ENCODE measurements around the gene IGFL2.

Gene IGFL2

DNA sequence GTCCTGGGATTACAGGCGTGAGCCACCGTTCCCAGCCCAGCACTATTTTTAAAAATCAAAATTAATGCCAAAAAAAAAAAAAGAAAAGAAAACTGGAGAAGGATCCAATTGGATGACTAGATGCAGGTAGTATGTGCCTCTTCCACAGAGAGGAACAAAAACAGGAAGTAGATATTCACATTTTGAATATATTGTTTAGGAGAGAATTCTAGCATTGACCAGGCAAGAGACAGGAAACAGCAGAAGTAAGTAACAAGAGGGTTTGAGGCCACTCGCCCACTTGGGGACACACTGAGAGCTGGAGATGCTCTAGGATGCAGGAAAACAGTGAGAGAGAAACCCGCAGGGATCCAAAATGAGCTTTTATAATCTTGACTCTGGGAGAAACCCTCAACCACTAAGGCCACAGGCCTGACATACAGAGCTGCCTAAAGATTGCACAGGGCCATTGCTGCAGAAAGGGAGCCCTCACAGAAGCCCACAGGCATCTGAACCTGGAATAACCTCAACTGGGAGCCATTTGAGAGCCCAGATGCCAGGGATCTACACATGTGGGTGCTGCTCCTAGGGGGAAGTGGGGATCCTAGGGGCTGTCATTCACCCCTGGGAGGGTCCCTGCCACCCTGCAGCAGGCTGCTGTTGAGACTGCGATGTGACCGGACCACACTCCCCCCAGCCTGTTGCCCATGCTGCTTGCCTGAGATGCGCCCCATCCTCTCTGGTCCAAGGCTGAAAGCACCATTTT lies 28.2 kb downstream of the IGFL2 start:
- peaks cover 3% of the 10 kb centered on the region for H3K9me3 ChIP-seq (ENCODE audit: insufficient read depth, low read depth, low read length)
- no peaks in the 10 kb centered on the region for H3K27me3 ChIP-seq (ENCODE audit: insufficient read depth, low read length)
- H2BK12ac ChIP-seq (ENCODE audit: low read length), result no peak overlapping the region
- H4K91ac ChIP-seq (ENCODE audit: low read depth, low read length), result no peak overlapping the region
- no peak overlapping the region for H3K23ac ChIP-seq (ENCODE audit: low read length)
- H3K36me3 ChIP-seq (ENCODE audit: control insufficient read depth in 1 of 2, insufficient read depth in 2 of 2, low read length in 2 of 2), result no peaks in the 10 kb centered on the region
- no peak overlapping the region for H4K8ac ChIP-seq (ENCODE audit: low read depth, low read length)
- no peak overlapping the region for H2AFZ ChIP-seq (ENCODE audit: insufficient read depth, low read length, poor library complexity)
- no CpG with 5 or more reads among the region's 7 CpGs for WGBS (ENCODE audit: extremely low coverage, insufficient coverage, insufficient read length)
- no peaks in the 10 kb centered on the region for H3K79me2 ChIP-seq (ENCODE audit: control insufficient read depth, insufficient read depth, low read length, poor library complexity)
- H3K9ac ChIP-seq (ENCODE audit: low read length), result no peak overlapping the region
- H3K14ac ChIP-seq (ENCODE audit: low read length), result no peak overlapping the region
- H3K18ac ChIP-seq (ENCODE audit: low read length), result no peak overlapping the region
- peaks cover 5% of the 10 kb centered on the region in 2 experiments for H3K4me1 ChIP-seq (ENCODE audit: control insufficient read depth in 1 of 2, insufficient read depth in 2 of 2, low read length in 2 of 2)
- H3K79me1 ChIP-seq (ENCODE audit: low read length), result no peaks in the 10 kb centered on the region
- no peak overlapping the region for H2AK5ac ChIP-seq (ENCODE audit: low read length)
- H3K4me2 ChIP-seq (ENCODE audit: low read length), result no peak overlapping the region
- no peak overlapping the region for H4K12ac ChIP-seq (ENCODE audit: low read depth, low read length)
- no peak overlapping the region for H3K27ac ChIP-seq (ENCODE audit: low read depth, low read length)
- DNase-seq, result no peak
- H2BK5ac ChIP-seq (ENCODE audit: low read depth, low read length, poor library complexity), result no peak overlapping the region
- no peak overlapping the region for H2BK120ac ChIP-seq (ENCODE audit: insufficient read depth, low read length, poor library complexity)
- no peak overlapping the region for H3K4me3 ChIP-seq (ENCODE audit: low read depth, low read length)
- H3K4ac ChIP-seq (ENCODE audit: low read depth, low read length), result no peak overlapping the region

DNA sequence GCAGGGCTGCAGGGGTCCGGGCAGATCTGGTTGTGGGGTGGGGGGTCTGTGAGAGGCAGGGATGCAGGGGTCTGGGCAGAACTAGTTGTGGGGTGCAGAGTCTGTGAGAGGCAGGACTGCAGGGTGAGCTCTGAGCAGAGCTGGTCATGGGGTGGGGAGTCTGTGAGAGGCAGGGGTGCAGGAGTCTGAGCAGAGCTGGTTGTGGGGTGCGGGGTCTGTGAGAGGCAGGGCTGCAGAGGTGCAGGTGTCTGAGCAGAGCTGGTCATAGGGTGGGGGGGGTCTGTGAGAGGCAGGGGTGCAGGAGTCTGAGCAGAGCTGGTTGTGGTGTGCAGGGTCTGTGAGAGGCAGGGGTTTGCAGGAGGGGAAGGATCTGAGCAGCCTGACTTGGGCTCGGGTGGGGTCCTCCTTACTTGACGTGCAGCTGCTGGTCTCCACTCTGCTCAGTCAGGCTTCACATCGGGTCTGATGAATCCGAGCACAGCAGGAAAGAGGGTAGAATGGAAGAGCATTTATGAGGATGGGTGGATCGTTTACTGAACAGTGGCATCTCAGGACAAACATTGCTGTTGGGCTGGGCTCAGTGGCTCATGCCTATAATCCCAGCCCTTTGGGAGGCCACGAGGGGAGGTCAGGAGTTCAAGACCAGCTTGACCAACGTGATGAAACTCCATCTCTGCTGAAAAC lies 31.2 kb downstream of the IGFL2 start:
- H4K8ac ChIP-seq (ENCODE audit: low read depth, low read length), result no peak overlapping the region
- no peak overlapping the region for H2AK5ac ChIP-seq (ENCODE audit: low read length)
- H2BK5ac ChIP-seq (ENCODE audit: low read depth, low read length, poor library complexity), result no peak overlapping the region

DNA sequence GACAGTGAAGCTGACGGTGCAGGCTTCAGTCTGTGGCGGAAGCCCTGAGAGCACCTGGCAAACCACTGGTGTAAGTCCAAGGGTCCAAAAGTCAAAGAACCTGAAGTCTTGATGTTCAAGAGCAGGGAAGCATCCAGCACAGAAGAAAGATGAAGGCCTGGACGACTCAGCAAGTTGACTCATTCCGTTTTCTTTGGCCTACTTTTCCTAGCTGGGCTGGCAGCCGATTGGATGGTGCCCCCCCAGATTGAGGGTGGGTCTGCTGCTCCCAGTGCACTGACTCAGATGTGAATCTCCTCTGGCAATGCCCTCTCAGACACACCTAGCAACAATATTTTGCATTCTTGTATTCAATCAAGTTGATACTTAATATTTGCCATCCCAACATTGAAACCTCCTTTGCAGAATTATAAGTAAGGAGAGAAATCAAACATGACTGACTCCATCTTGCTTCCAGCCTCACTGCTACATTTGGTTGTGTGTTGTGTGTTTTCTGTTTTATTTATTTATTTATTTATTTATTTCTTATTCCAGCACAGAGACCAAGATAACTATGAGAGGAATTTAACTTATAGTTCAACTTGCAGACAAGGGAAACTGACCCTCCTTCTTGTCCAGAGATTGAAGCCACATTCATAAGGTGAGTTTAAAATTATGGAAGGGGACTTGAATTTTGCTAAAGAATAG lies 32.8 kb downstream of the IGFL2 start:
- no peak overlapping the region for H4K91ac ChIP-seq (ENCODE audit: low read depth, low read length)
- H3K9ac ChIP-seq (ENCODE audit: low read length), result no peak overlapping the region
- H3K27me3 ChIP-seq (ENCODE audit: insufficient read depth, low read length), result no peaks in the 10 kb centered on the region
- no peak overlapping the region for H2BK12ac ChIP-seq (ENCODE audit: low read length)
- H3K18ac ChIP-seq (ENCODE audit: low read length), result no peak overlapping the region
- H2AFZ ChIP-seq (ENCODE audit: insufficient read depth, low read length, poor library complexity), result no peak overlapping the region
- no peak overlapping the region for H3K27ac ChIP-seq (ENCODE audit: low read depth, low read length)
- H2AK5ac ChIP-seq (ENCODE audit: low read length), result no peak overlapping the region
- no peak overlapping the region for H3K14ac ChIP-seq (ENCODE audit: low read length)
- H3K9me3 ChIP-seq (ENCODE audit: insufficient read depth, low read depth, low read length), result peaks cover 3% of the 10 kb centered on the region
- H3K79me1 ChIP-seq (ENCODE audit: low read length), result peaks cover 6% of the 10 kb centered on the region
- H3K4me1 ChIP-seq (ENCODE audit: control insufficient read depth in 1 of 2, insufficient read depth in 2 of 2, low read length in 2 of 2), result no peaks in the 10 kb centered on the region
- no peak overlapping the region for H4K12ac ChIP-seq (ENCODE audit: low read depth, low read length)
- no peak overlapping the region for H3K4ac ChIP-seq (ENCODE audit: low read depth, low read length)
- no peak for DNase-seq
- H3K4me3 ChIP-seq (ENCODE audit: low read depth, low read length), result no peak overlapping the region
- H3K79me2 ChIP-seq (ENCODE audit: control insufficient read depth, insufficient read depth, low read length, poor library complexity), result no peaks in the 10 kb centered on the region
- no peak overlapping the region for H4K8ac ChIP-seq (ENCODE audit: low read depth, low read length)
- no peaks in the 10 kb centered on the region for H3K36me3 ChIP-seq (ENCODE audit: control insufficient read depth in 1 of 2, insufficient read depth in 2 of 2, low read length in 2 of 2)
- WGBS (ENCODE audit: extremely low coverage, insufficient coverage, insufficient read length), result no CpG with 5 or more reads among the region's 5 CpGs
- H2BK5ac ChIP-seq (ENCODE audit: low read depth, low read length, poor library complexity), result no peak overlapping the region
- H3K23ac ChIP-seq (ENCODE audit: low read length), result no peak overlapping the region
- no peak overlapping the region for H3K4me2 ChIP-seq (ENCODE audit: low read length)
- H2BK120ac ChIP-seq (ENCODE audit: insufficient read depth, low read length, poor library complexity), result no peak overlapping the region

More for the DNA sequence above, 31.2 kb downstream of the IGFL2 start:
- no CpG with 5 or more reads among the region's 9 CpGs for WGBS (ENCODE audit: extremely low coverage, insufficient coverage, insufficient read length)
- no peak for DNase-seq
- H2BK12ac ChIP-seq (ENCODE audit: low read length), result no peak overlapping the region
- H2AFZ ChIP-seq (ENCODE audit: insufficient read depth, low read length, poor library complexity), result no peak overlapping the region
- no peak overlapping the region for H3K4me3 ChIP-seq (ENCODE audit: low read depth, low read length)
- H3K79me2 ChIP-seq (ENCODE audit: control insufficient read depth, insufficient read depth, low read length, poor library complexity), result no peaks in the 10 kb centered on the region
- H3K36me3 ChIP-seq (ENCODE audit: control insufficient read depth in 1 of 2, insufficient read depth in 2 of 2, low read length in 2 of 2), result no peaks in the 10 kb centered on the region
- H3K27ac ChIP-seq (ENCODE audit: low read depth, low read length), result no peak overlapping the region
- no peak overlapping the region for H2BK120ac ChIP-seq (ENCODE audit: insufficient read depth, low read length, poor library complexity)
- no peak overlapping the region for H3K4ac ChIP-seq (ENCODE audit: low read depth, low read length)
- H3K9me3 ChIP-seq (ENCODE audit: insufficient read depth, low read depth, low read length), result peaks cover 3% of the 10 kb centered on the region
- H4K91ac ChIP-seq (ENCODE audit: low read depth, low read length), result no peak overlapping the region
- H3K18ac ChIP-seq (ENCODE audit: low read length), result no peak overlapping the region
- H4K12ac ChIP-seq (ENCODE audit: low read depth, low read length), result no peak overlapping the region
- H3K27me3 ChIP-seq (ENCODE audit: insufficient read depth, low read length), result no peaks in the 10 kb centered on the region
- no peaks in the 10 kb centered on the region for H3K79me1 ChIP-seq (ENCODE audit: low read length)
- no peak overlapping the region for H3K9ac ChIP-seq (ENCODE audit: low read length)
- H3K23ac ChIP-seq (ENCODE audit: low read length), result no peak overlapping the region
- H3K14ac ChIP-seq (ENCODE audit: low read length), result no peak overlapping the region
- H3K4me1 ChIP-seq (ENCODE audit: control insufficient read depth in 1 of 2, insufficient read depth in 2 of 2, low read length in 2 of 2), result peaks cover 0 to under 1% of the 10 kb centered on the region in 2 experiments
- no peak overlapping the region for H3K4me2 ChIP-seq (ENCODE audit: low read length)

DNA sequence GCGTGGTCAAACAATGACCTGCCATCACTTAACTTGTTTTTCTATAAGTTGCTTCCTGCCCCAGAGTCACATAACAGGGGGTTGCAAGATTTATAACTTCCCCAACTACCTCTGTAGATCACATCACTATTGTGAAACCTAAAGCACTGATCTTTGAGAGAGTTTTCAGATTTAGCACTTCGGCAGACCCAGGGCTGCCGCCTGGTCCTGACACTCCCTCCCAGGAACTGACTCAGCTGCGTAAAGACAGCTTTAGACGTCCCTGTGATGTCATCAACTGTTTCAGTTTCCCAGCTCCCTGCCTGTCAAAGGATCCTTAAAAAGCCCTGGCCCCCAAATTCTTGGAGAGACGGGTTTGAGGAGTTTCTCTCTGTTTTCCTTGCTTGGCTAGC lies 33.3 kb downstream of the IGFL2 start:
- H4K8ac ChIP-seq (ENCODE audit: low read depth, low read length), result no peak overlapping the region

More for the DNA sequence above, 33.3 kb downstream of the IGFL2 start:
- Histone ChIP-seq H2BK5ac (ENCODE audit: low read depth, low read length, poor library complexity) (no peak overlapping the region), H3K36me3 (ENCODE audit: control insufficient read depth in 1 of 2, insufficient read depth in 2 of 2, low read length in 2 of 2) (no peaks in the 10 kb centered on the region), H3K4me2 (ENCODE audit: low read length) (no peak overlapping the region), H2BK120ac (ENCODE audit: insufficient read depth, low read length, poor library complexity) (no peak overlapping the region), H3K23ac (ENCODE audit: low read length) (no peak overlapping the region), H3K9me3 (ENCODE audit: insufficient read depth, low read depth, low read length) (peaks cover 3% of the 10 kb centered on the region), H3K79me1 (ENCODE audit: low read length) (peaks cover 8% of the 10 kb centered on the region), H3K4me3 (ENCODE audit: low read depth, low read length) (no peak overlapping the region), H4K91ac (ENCODE audit: low read depth, low read length) (no peak overlapping the region), H3K4ac (ENCODE audit: low read depth, low read length) (no peak overlapping the region), H4K12ac (ENCODE audit: low read depth, low read length) (no peak overlapping the region), H3K14ac (ENCODE audit: low read length) (no peak overlapping the region), H3K27me3 (ENCODE audit: insufficient read depth, low read length) (no peaks in the 10 kb centered on the region), H3K9ac (ENCODE audit: low read length) (no peak overlapping the region), H2AFZ (ENCODE audit: insufficient read depth, low read length, poor library complexity) (no peak overlapping the region), H2BK12ac (ENCODE audit: low read length) (no peak overlapping the region), H3K79me2 (ENCODE audit: control insufficient read depth, insufficient read depth, low read length, poor library complexity) (no peaks in the 10 kb centered on the region), H2AK5ac (ENCODE audit: low read length) (no peak overlapping the region), H3K18ac (ENCODE audit: low read length) (no peak overlapping the region), H3K27ac (ENCODE audit: low read depth, low read length) (no peak overlapping the region), H3K4me1 (ENCODE audit: control insufficient read depth in 1 of 2, insufficient read depth in 2 of 2, low read length in 2 of 2) (peaks cover 2 to 4% of the 10 kb centered on the region in 2 experiments)
- WGBS (ENCODE audit: extremely low coverage, insufficient coverage, insufficient read length), result no CpG with 5 or more reads among the region's 6 CpGs
- DNase-seq, result no peak
